GM18867 (cell line): ENCODE results near the gene SAFB.
A peak's percentile ranks its signal among the peaks of the same experiment; 100 is the strongest.

ENCODE experiments used
- ATAC-seq: cut with Tn5 transposase; IDR thresholded peaks from one replicate; pipeline ENCODE4 v1.9.1; 2021; ENCODE audit warnings: mild to moderate bottlenecking, moderate library complexity; ENCODE audit not compliant: unreplicated experiment

The SAFB gene

GRCh38 chr19:5622465-5623396, at the start of gene SAFB, which contains the start of gene SAFB2:
TSS of gene SAFB (plus strand) at chr19:5623083. CDS start at chr19:5623206, 123 bp downstream.
TSS of gene SAFB2 (minus strand) at chr19:5622776. CDS start at chr19:5622715, 61 bp downstream.
- ATAC-seq = peak; percentile 80

DNA sequence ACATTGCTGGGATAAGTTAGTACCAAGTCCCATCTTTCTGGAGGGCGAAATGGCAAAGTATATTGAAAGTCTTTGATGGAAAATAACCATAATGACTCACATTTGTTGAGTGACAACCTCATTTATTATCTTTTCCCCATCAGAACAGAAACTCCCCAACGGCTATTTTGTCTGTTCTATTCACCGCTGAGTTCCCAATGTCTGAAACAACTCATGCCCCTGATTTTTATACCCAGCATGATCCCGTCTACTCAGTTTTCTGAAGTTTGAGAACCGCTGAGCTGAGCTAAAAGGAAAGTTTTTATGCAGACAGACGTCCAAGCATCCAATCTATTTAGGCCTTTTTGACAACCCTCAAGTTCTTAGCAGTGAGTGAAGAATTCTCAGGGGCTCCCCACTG, 47.3 kb upstream of the SAFB start:
- ATAC-seq = no peak

DNA sequence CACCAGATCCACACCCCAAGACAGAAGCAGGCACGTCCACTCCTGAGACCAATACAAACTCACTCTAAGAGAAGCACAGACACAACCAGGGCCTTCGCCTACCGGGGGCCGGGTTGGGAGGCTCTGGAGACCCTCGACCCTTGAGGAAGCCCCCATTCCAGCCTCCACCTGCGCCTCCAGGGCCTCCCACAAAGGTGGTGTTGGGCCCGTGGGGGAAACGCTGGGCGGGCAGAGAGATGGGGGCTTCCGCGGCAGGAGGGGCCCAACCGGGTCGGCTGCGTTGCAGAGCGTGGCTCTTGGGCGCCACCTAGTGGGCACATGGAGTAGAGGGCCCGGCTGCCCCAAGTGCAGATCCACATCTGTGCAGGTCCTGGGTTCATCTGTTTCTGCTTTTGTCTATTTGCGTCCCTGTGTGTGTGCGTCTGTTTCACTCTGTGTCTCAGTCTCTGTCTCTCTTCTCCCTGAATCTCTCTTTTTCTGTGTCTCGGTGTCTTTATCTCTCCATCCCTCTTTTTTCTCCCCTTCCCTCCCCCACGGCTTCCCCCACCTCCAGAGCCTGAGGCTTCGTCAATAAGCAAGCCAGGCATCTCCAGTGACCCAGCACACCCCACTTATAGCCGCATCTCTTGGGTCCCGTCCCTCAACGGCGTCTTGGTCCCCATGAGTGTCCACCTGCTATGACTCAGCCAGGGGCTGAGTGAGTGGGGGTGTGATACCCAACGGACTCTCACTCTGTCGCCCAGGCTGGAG, 44.6 kb upstream of the SAFB start:
- ATAC-seq = no peak

DNA sequence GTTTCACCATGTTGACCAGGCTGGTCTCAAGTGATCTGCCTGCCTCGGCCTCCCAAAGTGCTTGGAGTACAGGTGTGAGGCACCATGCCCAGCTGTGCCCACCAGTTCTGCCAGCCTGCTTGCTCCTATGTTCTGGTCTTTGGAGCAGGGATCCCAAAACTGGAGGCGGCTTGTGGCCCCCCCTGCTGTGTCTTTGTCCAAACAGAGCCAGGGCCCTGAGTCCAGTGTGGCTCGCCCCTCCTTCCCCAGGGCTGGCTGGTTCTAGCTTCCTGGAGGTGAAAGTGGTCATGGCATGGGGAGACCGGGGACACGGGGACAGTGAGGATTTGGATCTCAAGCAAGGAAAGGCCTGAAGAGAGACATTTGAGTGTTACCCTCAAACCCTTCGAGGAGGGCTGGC, 43.6 kb upstream of the SAFB start:
- ATAC-seq = no peak

GRCh38 chr19:5579697-5580096, 43.2 kb upstream of the SAFB start:
- ATAC-seq = no peak

DNA sequence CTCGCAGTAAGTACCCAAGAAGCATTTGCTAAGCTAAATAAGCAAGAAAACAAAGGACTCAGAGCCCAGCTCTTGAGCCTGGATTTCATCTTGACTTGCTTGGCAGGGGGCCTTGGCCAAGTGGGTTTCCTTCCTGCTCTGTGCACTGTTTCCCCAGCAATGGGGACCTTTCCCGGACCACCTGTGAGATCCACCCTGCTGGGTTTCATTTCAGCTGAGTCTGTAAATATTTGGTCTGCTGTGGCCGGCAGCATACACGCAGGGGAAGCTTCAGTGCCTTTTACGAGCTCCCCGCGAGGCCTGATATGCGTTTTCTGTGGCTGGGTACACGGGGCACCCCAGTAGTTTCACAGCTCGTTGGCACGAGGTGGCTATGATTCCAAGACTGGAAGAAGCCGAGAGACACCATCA, 42.7 kb upstream of the SAFB start:
- no peak for ATAC-seq

GRCh38 chr19:5585461-5586299, 37.2 kb upstream of the SAFB start:
- no peak for ATAC-seq

- ATAC-seq = no peak
Observed at GRCh38 chr19:5586300-5587070, 36.4 kb upstream of the SAFB start.

DNA sequence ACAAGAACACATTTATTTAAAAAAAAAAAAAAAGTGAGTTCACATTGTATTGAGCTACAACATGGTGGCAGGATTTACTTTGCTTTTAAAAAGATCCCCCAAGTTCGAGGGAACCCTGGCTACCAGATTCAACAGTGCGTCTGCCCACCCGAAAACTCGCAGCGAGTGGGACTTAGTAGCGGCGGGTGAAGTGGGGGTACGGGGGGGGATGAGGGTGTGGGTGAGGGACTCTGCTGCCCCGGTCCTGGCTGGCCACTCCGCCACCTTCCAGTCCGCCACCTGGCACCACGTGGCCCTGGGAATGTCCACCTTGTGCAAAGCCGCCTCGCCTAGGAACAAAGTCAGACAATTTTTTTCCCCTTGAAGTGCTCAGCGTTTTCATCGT, 35.8 kb upstream of the SAFB start:
- no peak for ATAC-seq

- no peak for ATAC-seq
Observed at GRCh38 chr19:5587661-5588060, 35.2 kb upstream of the SAFB start.

- no peak for ATAC-seq
Observed at GRCh38 chr19:5588441-5588840, 34.4 kb upstream of the SAFB start.

- no peak for ATAC-seq
Observed at GRCh38 chr19:5588906-5589676, 33.8 kb upstream of the SAFB start.

DNA sequence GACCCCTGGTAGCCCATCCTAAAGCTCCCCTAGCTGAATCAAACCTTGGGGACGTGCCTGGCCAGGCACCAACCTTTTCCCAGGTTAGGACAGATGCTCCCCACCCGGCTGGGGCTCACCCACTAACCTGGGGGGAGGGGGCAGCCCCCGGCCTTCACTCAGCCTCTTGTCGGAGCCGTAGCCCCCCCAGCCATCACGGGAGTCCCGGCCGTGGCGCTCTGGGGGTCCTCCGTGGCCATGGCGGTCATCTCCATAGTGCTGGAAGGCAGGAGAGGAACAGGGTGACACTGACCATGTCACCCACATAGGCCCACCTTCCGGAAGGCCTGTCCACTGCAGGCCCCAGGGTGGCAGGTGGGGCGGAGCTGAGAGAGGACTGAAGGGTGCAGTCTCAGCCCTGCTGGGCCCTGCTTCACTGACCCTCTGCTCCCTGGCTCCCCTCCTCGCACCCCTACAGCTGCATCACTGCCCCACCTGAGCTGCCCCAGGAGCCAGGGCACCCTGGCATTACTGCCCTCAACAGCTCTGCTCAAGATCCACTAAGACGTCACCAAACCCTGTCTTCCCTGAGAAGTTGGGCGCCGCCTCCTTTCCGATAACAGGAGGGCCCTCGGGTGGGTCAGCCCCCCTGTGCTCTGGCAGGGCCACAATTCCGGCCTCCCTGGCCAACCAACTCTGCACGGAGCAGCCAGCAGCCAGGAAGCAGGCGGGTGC, 32.6 kb upstream of the SAFB start:
- no peak for ATAC-seq

GRCh38 chr19:5590865-5591154, 32.1 kb upstream of the SAFB start:
- no peak for ATAC-seq

DNA sequence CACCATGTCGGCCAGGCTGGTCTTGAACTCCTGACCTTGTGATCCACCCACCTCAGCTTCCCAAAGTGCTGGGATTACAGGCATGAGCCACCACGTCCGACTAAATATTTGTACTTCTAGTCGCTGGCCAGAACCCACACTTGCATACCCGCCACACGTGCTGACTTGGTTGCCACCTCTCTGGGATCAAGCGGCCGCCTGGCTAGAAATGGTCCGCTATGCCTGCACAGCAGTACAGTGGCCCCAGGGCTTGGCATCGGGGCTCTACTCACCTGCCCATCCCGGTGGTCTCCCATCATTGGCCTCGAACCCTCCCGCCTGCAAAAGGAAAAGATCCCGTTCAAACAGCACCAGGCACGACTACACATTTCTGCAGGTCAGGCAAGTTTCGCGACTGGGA, 31.4 kb upstream of the SAFB start:
- ATAC-seq = no peak

- ATAC-seq = no peak
Observed at GRCh38 chr19:5592531-5593342, 30.1 kb upstream of the SAFB start.

- ATAC-seq = no peak
Observed at GRCh38 chr19:5593343-5594255, 29.3 kb upstream of the SAFB start.
